ENCODE measurements around the gene SEMA3C.

DNA sequence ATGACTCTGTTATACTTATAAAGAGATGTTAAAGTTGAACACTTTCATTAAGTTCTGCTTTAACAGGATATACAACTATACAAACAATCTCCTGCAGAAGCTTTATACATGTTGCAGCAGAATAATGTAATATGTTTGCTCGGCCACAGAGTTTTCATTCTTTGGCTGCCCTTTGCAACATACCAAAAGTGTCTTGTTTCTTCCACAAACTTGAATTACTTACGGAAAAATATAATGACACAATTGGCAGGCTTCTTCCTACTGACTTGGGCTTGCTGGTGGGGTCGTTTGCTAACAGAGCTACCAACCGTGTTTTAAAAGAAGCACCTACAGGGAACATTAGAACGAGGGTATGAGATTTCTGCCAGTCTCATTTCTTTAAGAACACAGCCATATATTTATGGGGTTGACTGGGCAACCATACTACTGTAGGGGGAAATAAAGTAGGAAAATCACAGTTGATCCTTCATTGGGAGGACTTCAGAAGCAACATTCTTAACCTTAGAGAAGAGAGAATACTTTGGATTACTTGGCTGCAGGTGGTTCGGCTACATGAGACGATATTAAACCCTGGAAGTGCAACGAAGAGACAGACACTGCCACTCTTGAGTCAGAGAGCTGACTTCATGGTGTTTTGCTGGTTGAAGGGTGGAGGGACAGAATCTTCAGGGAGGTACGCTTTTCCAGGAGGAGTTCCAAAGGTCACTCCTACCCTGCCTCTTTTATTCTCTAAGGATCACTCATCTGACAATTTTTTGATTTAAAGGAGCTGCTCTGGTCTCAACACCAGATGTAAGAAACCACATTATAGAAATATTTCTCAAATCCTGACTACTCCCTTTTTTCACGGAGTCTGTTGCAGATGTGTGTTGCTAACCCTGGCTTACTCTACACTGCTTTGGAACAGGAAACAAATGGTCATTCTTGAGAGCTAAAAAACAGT is 123.9 kb downstream of the SEMA3C start:
- TF ChIP-seq, protein P1, sequence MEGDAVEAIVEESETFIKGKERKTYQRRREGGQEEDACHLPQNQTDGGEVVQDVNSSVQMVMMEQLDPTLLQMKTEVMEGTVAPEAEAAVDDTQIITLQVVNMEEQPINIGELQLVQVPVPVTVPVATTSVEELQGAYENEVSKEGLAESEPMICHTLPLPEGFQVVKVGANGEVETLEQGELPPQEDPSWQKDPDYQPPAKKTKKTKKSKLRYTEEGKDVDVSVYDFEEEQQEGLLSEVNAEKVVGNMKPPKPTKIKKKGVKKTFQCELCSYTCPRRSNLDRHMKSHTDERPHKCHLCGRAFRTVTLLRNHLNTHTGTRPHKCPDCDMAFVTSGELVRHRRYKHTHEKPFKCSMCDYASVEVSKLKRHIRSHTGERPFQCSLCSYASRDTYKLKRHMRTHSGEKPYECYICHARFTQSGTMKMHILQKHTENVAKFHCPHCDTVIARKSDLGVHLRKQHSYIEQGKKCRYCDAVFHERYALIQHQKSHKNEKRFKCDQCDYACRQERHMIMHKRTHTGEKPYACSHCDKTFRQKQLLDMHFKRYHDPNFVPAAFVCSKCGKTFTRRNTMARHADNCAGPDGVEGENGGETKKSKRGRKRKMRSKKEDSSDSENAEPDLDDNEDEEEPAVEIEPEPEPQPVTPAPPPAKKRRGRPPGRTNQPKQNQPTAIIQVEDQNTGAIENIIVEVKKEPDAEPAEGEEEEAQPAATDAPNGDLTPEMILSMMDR (IDR thresholded peaks at IDR 0.05), result no peak
- TF ChIP-seq EZH2 (IDR thresholded peaks at IDR 0.05; ENCODE audit: borderline replicate concordance, insufficient read depth, low read depth, low read length, poor library complexity, severe bottlenecking), result no peak

All from B cell (primary cell).